Stomach (tissue), 9 donors: ENCODE results near the gene NINJ2. TPM values are rescaled to one million over a fixed set of nuclear protein-coding genes. Genes with fewer than 3 reads are reported as not detected.

Experiments used
- DNase-seq, 2 donors: peaks; one replicate each; pipeline versions ENCODE4 v3.0.0 to v3.0.0-alpha.2; 2013 to 2019
- H3K27ac ChIP-seq, 5 donors: fragments of 200-600 bp in 4 of 5; sonication (generic) in 4 of 5; one replicate each; pipeline ENCODE4 v1.5.1; 2013 to 2019; ENCODE audit warnings: mild to moderate bottlenecking in 1 of 5, moderate library complexity in 1 of 5
- H3K27me3 ChIP-seq, 3 donors: fragments of 200-600 bp; sonication (generic); one replicate each; pipeline ENCODE4 v1.5.1; 2017 to 2019; ENCODE audit warnings: mixed run types in 1 of 3
- H3K36me3 ChIP-seq, 4 donors: fragments of 200-600 bp; sonication (generic); 1 replicate in 3 of 4; 2 replicates in 1 of 4; pipeline ENCODE4 v1.5.1; 2016 to 2019
- H3K4me1 ChIP-seq, 4 donors: fragments of 200-600 bp; sonication (generic); one replicate each; pipeline ENCODE4 v1.5.1; 2016 to 2019
- H3K4me3 ChIP-seq, 4 donors: fragments of 200-600 bp; sonication (generic) in 3 of 4; one replicate each; pipeline ENCODE4 v1.5.1; 2016 to 2019; ENCODE audit warnings: mild to moderate bottlenecking in 1 of 4
- H3K9me3 ChIP-seq, 4 donors: fragments of 200-600 bp; sonication (generic); one replicate each; pipeline ENCODE4 v1.5.1; 2016 to 2019
- CTCF ChIP-seq, 7 experiments: fragments of 450-650 bp in 4 of 7; fragments of 200-600 bp in 3 of 7; sonication (generic) in 3 of 7; IDR thresholded peaks; one replicate each; pipeline ENCODE4 v1.5.1; 2016 to 2019; ENCODE audit warnings: antibody characterized with exemption in 7 of 7, control low read depth in 2 of 7, mild to moderate bottlenecking in 1 of 7
- EP300 ChIP-seq: sonication (generic); formaldehyde crosslinking; IDR thresholded peaks from one replicate; pipeline ENCODE4 v1.6.1; 2017; ENCODE audit warnings: antibody characterized with exemption
- POLR2A ChIP-seq, 4 donors: fragments of 450-650 bp; IDR thresholded peaks; one replicate each; pipeline ENCODE4 v1.6.1; 2016; ENCODE audit warnings: antibody characterized with exemption in 4 of 4, control low read depth in 2 of 4, mild to moderate bottlenecking in 1 of 4, moderate library complexity in 1 of 4
- POLR2AphosphoS5 ChIP-seq, 3 donors: sonication (generic); formaldehyde crosslinking; IDR thresholded peaks; one replicate each; pipeline ENCODE4 v1.6.1; 2016; ENCODE audit warnings: antibody characterized with exemption in 3 of 3
- WGBS, 5 donors: extraction: QIAGEN DNeasy Blood & Tissue Kit in 3 of 5; methylation state at CpG; one replicate each; pipeline versions ENCODE4 v1.1.5 to v1.1.7; 2013 to 2018; 5-methylcytosine and 5-hydroxymethylcytosine counted together
- intact Hi-C: fragments of 100-400 bp; cut with DNase I; formaldehyde crosslinking; loops from one replicate; pipeline ENCODE4 v1.15.1; 2023; ENCODE audit warnings: low total_unique reads
- polyA plus RNA-seq, 3 donors: library from polyadenylated mRNA; stranded (reverse); fragments of 200-250 nt; gene quantifications; one replicate each; pipeline ENCODE4 v1.2.3, GENCODE V29; 2013
- total RNA-seq, 5 donors: library from RNA; depleted of rRNA; stranded (reverse); fragments of >200 nt; gene quantifications; one replicate each; pipeline versions ENCODE4 v1.1.0 to v1.2.3, GENCODE V29; 2014 to 2016
- donor health status: healthy with polysubstance abuse.
- donor health status: Bipolar disorder and iron deficiency.
- donor health status: healthy.

NINJ2 gene
- total and polyA plus RNA-seq, 8 donors, result 2.0 to 26.2 (median 5.0) TPM; not detected in 3

GRCh38 chr12:558580-558979 lies 104.7 kb downstream of the NINJ2 start:
- intact Hi-C loops, result no loop called here

GRCh38 chr12:556498-556897 lies 106.7 kb downstream of the NINJ2 start:
- Histone ChIP-seq H3K36me3 (peaks cover 9 to 80% (median 57%) of the 10 kb centered on the region in 4 donors), H3K27me3 (peaks cover 0 to 4% (median 0%) of the 10 kb centered on the region in 3 donors), H3K27ac (no peak overlapping the region), H3K4me3 (no peak overlapping the region), H3K9me3 (no peaks in the 10 kb centered on the region), H3K4me1 (peaks cover 0 to 9% (median 0%) of the 10 kb centered on the region in 4 donors)
- no peak for DNase-seq
- TF ChIP-seq POLR2A (IDR thresholded peaks at IDR 0.05) (no peak), EP300 (no peak), CTCF (IDR thresholded peaks at IDR 0.05) (no peak), POLR2AphosphoS5 (IDR thresholded peaks at IDR 0.05) (no peak)
- 84 to 93% (median 92%) methylated on average over 17 to 20 of the region's 20 CpGs for WGBS, 5 donors
- intact Hi-C loops, result no loop called here

More at GRCh38 chr12:558580-558979, 104.7 kb downstream of the NINJ2 start:
- Histone ChIP-seq H3K36me3 (peaks cover 9 to 80% (median 48%) of the 10 kb centered on the region in 4 donors), H3K4me1 (peaks cover 0 to 16% (median 11%) of the 10 kb centered on the region in 4 donors), H3K4me3 (no peak overlapping the region), H3K27ac (no peak overlapping the region), H3K9me3 (no peaks in the 10 kb centered on the region), H3K27me3 (no peaks in the 10 kb centered on the region)
- no peak for TF ChIP-seq POLR2AphosphoS5 (IDR thresholded peaks at IDR 0.05)
- TF ChIP-seq POLR2A (IDR thresholded peaks at IDR 0.05), result no peak
- 60 to 81% (median 76%) methylated on average over 4 of the region's 4 CpGs for WGBS, 5 donors
- DNase-seq, result no peak

GRCh38 chr12:554001-554285 lies 109.3 kb downstream of the NINJ2 start:
- peaks cover 4 to 80% (median 65%) of the 10 kb centered on the region in 4 donors for H3K36me3 ChIP-seq
- H3K4me3 ChIP-seq, result no peak overlapping the region
- WGBS, 5 donors, result 76 to 89% (median 85%) methylated on average over 4 to 8 of the region's 8 CpGs
- no peak overlapping the region for H3K27ac ChIP-seq
- H3K9me3 ChIP-seq, result no peaks in the 10 kb centered on the region
- H3K4me1 ChIP-seq, result peaks cover 0 to 9% (median 0%) of the 10 kb centered on the region in 4 donors
- no peak for DNase-seq
- peaks cover 0 to 4% (median 0%) of the 10 kb centered on the region in 3 donors for H3K27me3 ChIP-seq
- intact Hi-C loops, result no loop called here
- no peak for TF ChIP-seq CTCF (IDR thresholded peaks at IDR 0.05)
- no peak for TF ChIP-seq POLR2AphosphoS5 (IDR thresholded peaks at IDR 0.05)
- TF ChIP-seq POLR2A (IDR thresholded peaks at IDR 0.05), result no peak

- Histone ChIP-seq H3K27ac (no peak overlapping the region), H3K4me3 (no peak overlapping the region), H3K36me3 (peaks cover 3 to 80% (median 66%) of the 10 kb centered on the region in 4 donors), H3K27me3 (peaks cover 0 to 4% (median 0%) of the 10 kb centered on the region in 3 donors), H3K9me3 (no peaks in the 10 kb centered on the region), H3K4me1 (peaks cover 0 to 9% (median 0%) of the 10 kb centered on the region in 4 donors)
- no peak for DNase-seq
- WGBS, 5 donors, result 78 to 85% (median 82%) methylated on average over 22 to 23 of the region's 23 CpGs
- intact Hi-C loops, result no loop called here
- TF ChIP-seq EP300 (no peak), POLR2AphosphoS5 (IDR thresholded peaks at IDR 0.05) (no peak), CTCF (IDR thresholded peaks at IDR 0.05) (no peak), POLR2A (IDR thresholded peaks at IDR 0.05) (no peak)
Observed at GRCh38 chr12:553216-554000, 109.8 kb downstream of the NINJ2 start.

GRCh38 chr12:552466-552865 lies 110.8 kb downstream of the NINJ2 start:
- intact Hi-C loops, result no loop called here
- TF ChIP-seq POLR2AphosphoS5 (IDR thresholded peaks at IDR 0.05), result no peak
- TF ChIP-seq CTCF (IDR thresholded peaks at IDR 0.05), result no peak
- no peak for TF ChIP-seq EP300
- TF ChIP-seq POLR2A (IDR thresholded peaks at IDR 0.05), result no peak
- H3K27me3 ChIP-seq, result peaks cover 0 to 11% (median 6%) of the 10 kb centered on the region in 3 donors
- H3K9me3 ChIP-seq, result no peaks in the 10 kb centered on the region
- no peak for DNase-seq
- no peak overlapping the region for H3K27ac ChIP-seq
- H3K4me1 ChIP-seq, result peaks cover 0 to 9% (median 0%) of the 10 kb centered on the region in 4 donors
- 49 to 71% (median 65%) methylated on average over 6 of the region's 6 CpGs for WGBS, 5 donors
- H3K36me3 ChIP-seq, result peaks cover 7 to 80% (median 69%) of the 10 kb centered on the region in 4 donors
- no peak overlapping the region for H3K4me3 ChIP-seq
